ENCODE data around the gene SH3YL1.
"Not testable (repeated sequence)": the region's sequence is repeated elsewhere in the genome, so short reads cannot be mapped to it uniquely, and the experiment has no call there.

SH3YL1 gene

GRCh38 chr2:182509-183122 lies 81.2 kb downstream of the SH3YL1 start:
- no peak for DNase-seq (ENCODE audit: low read depth in 2 of 2)

GRCh38 chr2:180311-180710 lies 83.5 kb downstream of the SH3YL1 start:
- DNase-seq (ENCODE audit: low read depth in 2 of 2): no peak

GRCh38 chr2:179886-180285 lies 83.9 kb downstream of the SH3YL1 start:
- no peak for DNase-seq (ENCODE audit: low read depth in 2 of 2)

GRCh38 chr2:177733-178132 lies 86.1 kb downstream of the SH3YL1 start:
- DNase-seq (ENCODE audit: low read depth in 2 of 2): no peak

GRCh38 chr2:176917-177316 lies 86.9 kb downstream of the SH3YL1 start:
- no peak for DNase-seq (ENCODE audit: low read depth in 2 of 2)

- no peak for DNase-seq (ENCODE audit: low read depth in 2 of 2)
Measured at GRCh38 chr2:175880-176820, 87.7 kb downstream of the SH3YL1 start.

GRCh38 chr2:175161-175786 lies 88.6 kb downstream of the SH3YL1 start:
- DNase-seq (ENCODE audit: low read depth in 2 of 2): no peak

- not testable (repeated sequence) for DNase-seq (ENCODE audit: low read depth in 2 of 2)
Measured at GRCh38 chr2:172120-172519, 91.7 kb downstream of the SH3YL1 start.

- no peak for DNase-seq (ENCODE audit: low read depth in 2 of 2)
Measured at GRCh38 chr2:169741-170140, 94.1 kb downstream of the SH3YL1 start.
